IPS-NIHi7 (cell line): ENCODE results near the gene TULP4.
"Not testable (repeated sequence)": the region's sequence is repeated elsewhere in the genome, so short reads cannot be mapped to it uniquely, and the experiment has no call there.

Source experiments
- DNase-seq: peaks from one replicate; pipeline ENCODE4 v3.0.0; 2012; ENCODE audit warnings: mixed read lengths; ENCODE audit errors: extremely low spot score

TULP4 gene

DNA sequence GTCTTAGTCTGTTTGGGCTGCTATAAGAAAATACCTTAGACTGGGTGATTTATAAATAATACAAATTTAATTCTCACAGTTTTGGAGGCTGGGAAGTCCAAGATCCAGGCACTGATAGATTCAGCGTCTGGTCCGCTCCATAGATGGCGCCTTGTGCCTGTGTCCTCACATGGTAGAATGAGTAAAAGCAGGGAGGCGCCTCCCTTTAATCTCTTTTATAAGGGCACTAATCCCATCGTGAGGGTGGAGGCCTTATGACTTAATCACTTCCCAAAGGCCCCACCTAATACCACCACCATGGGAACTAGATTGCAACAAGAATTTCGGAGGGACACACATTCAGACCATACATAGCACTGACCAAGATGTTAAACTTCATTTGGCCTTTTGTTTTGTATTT is 156.4 kb downstream of the TULP4 start:
- DNase-seq = no peak

DNA sequence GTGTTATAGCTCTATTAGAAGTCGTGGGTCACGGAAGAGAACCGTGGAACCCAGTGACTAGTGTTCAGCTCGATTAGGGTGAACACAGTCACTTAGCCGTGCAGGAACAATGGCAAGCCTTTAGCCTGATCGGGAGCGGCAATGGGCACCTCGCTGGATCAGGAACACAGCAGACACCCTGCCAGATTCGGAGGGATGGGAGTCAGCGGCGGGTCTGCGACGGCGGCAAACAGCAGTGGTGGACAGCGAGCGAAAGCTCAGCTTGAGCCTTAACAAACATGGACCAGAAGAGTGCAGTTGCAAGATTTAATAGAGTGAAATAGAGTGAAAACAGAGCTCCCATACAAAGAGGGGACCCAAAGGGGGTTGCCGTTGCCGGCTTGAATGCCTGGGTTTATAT is 157.8 kb downstream of the TULP4 start:
- DNase-seq = not testable (repeated sequence)

DNA sequence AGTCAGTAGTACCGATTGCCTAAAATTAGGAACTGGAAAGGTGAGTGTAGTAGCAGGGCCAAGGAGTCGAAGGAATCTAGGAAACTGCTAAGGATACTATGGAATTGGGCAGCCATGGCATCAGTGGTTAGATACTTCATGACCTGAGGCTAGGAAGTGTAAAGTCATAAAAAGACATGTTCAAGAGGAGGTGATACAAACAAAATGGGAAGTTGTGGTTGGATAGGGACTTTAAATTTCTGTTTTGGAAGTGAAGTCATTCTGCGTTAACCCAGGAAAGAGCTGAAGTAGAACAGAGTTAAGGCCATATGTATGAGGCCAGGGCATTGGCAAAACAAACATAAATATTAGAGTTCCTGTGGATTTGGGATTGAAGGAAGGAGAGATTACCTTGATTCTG is 159.1 kb downstream of the TULP4 start:
- DNase-seq = no peak

DNA sequence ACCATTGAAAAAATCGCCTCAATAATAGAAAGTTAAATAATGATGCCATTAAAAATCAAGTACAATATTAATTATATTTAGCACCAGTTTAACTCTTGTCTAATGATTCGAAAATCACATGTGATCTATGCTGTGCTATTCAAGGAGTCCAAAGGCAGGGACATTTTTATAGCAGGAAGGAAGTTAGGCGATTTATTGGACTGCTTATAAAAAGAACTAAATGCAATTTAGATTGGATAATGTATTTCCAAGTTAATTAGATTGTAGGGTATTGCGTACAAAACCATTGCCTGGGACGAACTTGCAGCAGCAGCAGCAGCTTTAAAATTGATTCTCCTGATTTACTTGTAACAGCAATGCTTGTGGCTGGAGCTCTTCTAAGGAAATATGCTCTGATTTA is 160.2 kb downstream of the TULP4 start:
- DNase-seq = no peak

DNA sequence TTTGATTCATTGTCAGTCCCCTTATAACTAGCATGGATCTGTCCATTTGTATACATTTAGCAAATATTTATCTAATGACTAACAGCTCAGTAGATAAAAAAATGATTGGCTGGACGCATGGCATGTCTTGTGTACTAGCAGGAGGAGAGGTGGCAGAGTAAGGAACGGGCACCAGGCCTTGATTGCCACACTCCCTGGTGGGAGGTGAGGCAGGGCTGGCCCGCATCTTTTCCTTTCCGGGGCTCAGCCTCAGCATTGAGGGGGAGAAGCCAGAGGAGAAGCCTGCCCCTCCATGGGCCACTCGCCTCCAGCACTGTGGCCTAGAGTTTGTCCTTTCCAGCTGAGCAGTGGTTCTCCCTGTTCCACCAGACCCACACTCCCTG is 162.7 kb downstream of the TULP4 start:
- no peak for DNase-seq

DNA sequence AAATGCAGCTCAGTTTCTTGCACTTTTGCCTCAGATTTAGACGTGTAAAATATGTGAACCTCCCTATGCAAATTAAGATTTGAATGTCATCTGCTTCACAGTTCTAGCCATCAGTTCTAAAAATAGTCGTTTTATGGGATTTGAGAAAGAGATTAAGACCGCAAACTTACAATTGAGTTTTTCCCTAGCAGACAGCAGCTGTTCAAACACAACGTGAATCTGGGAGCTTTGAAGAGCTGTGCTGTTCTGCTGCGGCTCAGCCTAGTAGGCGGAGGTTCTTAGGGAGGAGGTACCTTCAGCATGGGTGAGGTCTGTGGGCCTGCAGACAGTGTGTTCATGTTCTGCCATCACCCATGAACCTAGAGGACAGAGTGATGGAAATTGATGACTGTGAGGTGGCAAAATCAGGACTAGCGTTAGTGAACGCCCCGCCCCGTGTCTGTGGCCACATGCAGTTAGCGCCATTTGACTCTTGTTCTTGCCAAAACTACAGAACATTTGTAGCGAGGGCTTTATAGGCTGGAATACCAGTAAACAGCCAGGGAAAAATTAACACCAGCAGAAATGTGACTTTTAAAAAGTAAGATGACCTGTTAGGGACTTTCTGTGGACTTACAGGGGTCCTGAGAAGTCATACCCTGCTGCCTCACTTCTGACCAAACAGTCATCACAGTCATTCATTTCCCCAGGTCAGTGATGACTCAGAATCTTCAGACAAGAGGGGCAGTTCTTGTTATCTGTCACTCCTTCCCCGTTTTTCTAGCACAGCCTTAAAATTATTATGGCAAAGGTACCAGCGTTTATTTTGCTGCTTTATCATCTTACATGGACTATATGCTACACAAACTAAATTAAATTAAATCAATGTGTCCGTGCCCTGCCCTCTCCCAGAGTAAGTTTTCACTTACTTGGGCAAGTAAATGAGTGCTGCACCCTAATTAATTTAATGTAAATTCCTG is 163.4 kb downstream of the TULP4 start:
- DNase-seq = no peak

DNA sequence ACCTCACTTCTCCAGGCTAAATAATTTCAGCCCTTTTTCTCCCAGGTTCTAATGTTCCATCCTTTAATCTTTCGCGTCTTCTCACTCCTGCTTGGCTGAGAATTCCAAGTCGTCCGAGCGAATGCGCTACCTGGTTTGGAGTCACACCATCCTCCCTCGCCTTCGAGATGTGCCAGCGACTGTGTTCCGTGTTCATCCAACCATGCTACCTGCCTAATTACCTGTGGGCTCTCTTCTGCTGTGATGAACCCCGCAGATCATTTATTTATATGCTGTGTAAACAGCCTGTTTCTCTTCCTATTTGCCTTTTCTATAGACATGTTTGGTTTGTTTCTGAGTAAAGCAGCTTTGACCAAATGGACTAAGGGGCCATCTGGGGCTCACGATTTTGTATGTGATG is 164.1 kb downstream of the TULP4 start:
- no peak for DNase-seq

DNA sequence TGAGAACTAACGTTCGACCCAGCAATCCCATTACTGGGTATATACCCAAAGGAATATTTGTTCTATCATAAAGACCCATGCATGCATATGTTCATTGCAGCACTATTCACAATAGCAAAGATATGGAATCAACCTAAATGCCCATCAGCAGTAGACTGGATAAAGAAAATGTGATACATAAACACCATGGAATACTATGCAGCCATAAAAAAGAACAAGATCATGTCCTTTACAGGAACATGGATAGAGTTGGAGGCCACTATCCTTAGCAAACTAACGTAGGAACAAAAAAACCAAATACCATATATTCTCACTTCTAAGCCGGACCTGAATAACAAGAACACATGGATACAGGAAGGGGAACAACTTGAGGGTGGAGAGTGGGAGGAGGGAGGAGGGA is 165.5 kb downstream of the TULP4 start:
- not testable (repeated sequence) for DNase-seq

DNA sequence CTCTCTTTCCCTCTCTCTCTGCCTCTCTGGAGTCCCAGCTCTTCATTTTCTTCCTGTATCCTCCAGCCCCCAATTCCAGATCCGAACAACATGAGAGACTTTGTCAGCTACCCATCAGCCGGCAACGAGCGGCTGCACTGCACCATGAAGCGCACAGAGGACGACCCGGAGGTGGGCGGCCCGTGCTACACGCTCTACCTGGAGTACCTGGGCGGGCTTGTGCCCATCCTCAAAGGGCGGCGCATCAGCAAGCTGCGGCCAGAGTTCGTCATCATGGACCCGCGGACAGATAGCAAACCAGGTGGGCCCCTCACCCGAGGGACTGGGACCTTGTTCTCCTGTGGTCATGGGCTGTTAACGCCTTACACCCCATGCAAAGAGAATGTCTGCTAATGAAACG is 168.7 kb downstream of the TULP4 start:
- no peak for DNase-seq

DNA sequence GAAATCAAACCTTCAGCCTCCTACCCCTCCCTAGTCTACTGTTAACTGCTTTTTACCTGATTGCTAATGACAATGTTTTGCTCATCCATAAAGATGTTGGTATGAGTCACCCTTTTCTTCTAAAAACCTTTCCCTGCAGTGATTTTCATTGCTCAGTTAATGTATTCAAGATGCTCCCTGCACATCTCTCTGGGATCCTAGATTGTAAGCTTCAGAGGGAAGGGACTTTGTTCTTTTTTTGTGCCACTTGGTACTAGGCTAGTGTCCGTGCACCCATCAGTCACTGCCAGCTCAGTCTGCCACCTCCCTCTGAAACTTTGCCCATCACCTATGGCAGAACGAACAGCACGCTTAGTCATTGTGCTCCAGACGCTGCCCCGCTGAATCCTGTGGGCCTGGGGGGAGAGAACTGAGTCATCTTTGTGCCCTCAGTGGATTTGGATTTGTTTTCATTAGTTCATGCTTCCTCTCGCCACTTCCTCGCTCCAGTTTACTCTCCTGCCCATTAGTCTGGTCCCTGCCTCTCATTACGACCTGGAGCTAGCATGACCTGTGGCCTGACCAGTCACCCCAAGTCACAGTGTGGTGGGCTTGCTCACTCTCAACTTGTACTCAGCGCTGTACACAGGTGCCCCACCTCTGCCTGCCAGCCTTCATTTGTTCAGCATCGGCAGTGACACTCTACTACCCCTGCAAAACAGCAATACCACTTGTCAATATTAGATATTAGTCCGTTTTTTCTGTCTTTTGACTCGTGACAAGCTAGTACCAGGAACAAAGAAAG is 169.6 kb downstream of the TULP4 start:
- no peak for DNase-seq

DNA sequence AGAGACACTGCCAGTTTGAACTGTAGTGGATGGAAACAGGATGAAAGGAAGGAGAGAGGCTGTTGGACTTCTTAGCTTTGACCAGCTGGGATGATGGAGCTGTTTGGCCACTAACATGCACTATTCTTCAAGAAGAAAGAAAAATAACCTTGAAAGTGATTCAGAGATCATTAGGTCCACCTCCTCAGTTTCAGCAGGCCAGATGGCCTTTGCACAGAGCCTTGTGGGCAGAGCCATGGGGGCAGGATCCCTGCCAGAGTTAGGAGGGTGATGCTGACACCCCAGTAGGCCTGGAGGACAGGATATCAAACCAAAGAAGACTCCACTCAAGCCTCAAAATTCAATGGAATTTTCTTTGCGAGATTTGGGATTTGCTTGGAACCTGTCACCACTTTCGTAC is 173.2 kb downstream of the TULP4 start:
- DNase-seq = no peak

DNA sequence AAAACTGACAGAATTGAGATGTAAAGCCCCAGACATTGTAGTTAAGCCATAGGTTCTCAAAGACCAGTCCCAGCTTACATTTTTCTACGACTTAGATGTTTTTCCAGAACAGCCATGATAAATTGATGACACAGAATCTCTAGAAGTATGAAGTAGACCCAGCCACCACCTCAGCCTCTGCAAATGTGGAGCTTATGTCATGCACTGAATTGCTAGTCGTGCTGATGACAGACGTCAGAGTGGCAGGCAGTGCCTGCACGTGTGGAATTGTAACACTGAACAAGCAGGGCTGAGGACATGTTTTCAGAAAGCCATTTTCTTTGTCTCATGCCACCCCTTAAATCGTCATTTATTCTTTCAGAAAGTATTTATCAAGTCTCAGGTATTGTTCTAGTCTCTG is 175.2 kb downstream of the TULP4 start:
- no peak for DNase-seq

DNA sequence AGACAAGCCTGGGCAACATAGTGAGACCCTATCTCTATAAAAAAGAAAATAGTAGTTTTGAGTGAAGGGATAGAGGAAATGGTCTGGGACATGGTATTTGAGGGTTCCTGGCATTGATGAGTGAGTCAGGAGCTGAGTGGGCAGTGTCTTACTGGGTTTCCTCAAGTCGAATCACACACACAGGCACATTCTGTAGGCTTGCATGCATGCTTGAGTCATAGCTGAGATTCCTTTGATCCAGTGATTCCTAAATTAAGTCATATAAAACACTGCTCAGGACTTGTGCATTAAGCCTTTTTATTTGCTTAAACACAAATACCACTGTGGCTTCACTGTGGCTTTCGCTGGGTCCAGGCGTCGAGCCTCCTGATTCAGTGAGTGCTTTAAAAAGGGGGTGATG is 175.8 kb downstream of the TULP4 start:
- DNase-seq = no peak

DNA sequence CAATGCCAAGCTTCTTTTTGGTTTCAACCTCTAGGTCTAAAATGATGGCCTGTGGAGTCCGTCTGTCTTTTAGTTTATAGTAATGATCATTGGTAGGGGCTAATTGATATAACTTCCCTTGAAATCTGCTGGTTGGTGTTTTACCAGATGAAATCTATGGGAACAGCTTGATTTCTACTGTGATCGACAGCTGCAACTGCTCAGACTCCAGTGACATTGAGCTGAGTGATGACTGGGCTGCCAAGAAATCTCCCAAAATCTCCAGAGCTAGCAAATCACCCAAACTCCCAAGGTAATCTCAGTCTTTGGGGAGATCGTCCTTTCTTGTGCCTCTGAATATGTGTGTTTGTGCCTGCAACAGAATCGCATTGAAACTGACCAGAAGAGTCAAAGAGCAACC is 177.2 kb downstream of the TULP4 start:
- no peak for DNase-seq

DNA sequence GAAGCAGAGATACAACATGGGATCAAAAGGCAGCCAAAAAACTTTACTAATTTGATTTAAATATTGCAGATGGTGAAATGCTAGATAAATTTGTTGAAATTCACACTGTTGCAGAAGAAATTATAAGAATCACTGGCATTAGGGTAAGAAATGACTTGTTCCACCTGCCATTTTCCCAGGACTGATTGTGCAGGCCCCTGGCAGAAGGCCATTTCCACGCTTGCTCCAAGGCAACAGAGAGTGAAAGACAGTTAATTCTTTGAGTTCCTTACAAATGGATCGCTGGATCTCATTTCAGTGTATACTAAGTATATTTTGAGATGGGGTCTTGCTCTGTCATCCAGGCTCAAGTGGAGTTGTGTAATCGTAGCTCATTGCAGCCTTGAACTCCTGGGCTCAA is 180.6 kb downstream of the TULP4 start:
- DNase-seq = no peak

DNA sequence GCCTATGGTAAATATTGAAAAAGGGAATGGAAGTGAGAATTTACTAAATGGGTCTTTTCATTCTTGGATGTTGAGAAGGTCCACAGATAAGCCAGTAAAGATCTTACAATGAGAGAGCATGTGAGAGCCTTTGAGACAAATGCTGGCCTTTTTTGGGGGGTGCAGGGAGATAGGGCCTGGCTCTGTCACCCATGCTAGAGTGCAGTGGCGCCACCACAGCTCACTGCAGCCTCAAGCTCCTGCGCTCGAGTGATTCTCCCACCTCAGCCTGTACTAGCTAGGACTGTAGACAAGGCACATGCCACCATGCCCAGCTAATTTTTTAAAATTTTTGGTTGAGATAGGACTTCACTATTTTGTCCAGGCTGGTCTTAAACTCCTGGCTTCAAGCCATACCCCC is 184.4 kb downstream of the TULP4 start:
- DNase-seq = no peak

DNA sequence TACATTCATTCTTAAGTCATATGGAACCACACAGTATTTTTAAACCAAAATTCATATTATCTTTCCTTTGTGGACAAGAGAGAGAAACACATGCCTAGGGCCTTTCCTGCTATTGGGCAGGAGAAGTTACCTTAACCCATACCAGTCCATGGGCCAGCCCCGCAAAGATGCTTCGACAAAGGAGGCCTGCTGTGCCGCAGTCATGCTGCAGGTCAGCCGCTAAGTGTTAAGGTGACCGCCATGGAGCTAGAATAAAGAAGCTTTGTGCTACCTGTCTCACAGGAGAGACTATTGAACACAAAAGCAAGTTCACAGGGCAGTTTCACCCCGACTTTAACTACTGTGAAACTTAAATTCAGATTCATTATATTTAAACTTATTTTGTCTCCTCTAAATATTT is 185.4 kb downstream of the TULP4 start:
- DNase-seq = no peak

DNA sequence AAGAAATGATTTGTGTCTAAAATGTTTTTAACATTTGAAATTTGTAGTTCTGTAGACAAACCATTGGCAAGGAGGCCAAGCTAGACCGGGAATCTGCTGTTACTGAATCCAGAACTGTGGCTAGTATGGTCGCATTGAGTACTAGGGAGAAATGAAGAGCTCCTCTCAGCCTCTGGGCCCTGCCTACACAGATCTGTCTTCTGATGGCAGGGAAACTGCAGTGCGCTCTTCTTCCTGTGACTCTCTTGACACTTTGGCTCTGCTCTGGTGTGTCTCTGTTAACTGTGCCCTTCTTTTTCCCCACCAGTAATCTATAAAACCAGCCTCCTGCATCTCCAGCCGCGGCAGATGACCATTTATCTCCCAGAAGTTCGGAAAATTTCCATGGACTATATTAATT is 186.1 kb downstream of the TULP4 start:
- no peak for DNase-seq

DNA sequence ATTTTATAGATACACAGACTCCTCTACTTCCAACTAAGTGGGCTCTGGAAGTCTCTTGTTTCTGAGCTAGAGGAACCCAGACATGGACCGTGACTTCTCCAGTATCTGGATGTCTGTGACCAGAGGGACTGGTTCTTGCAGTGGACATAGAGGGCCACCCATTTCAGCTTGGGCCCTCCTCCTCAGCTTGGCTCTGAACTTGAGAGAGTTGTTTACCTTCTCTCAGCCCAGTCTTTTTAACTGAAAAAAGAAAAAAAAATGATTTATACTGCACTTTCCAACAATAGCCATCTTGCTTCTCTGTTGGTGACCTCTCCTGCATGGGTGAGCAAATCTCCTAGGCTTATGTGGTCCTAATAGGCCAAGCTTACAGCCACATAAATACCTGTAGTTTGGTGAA is 187.3 kb downstream of the TULP4 start:
- DNase-seq = no peak

DNA sequence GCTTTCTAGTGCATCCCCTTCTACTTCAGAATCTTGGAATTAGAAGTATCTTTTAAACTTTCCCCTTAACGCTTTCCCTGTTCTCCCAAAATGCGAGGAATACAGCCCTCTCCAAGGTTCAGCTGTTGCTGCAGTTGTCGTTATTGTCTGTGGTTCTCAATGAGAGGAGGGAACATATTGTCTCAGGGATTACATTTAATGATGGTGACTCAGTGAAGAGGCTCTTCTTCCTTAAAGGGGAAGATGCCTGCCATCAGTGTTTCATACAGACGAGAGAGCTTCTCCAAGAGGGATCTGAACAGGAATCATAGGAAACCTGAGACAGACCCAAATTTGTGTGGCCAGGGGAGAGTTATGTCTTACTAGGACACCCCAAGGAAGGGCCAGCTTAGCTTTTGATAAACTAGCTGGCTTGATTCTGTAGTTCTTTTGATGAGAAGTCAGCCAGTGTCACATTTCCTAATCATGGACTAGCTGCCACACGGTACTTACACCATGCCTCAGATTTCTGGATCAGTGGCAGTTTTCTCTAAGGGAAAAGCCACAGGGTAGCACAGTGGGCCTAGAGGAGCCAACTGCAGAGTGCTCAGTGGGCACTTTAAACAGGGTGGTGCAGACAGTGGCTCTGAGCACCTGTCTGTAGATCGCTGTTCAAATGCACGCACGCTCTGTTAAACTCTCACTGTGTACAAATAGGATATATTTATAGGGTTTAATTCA is 187.9 kb downstream of the TULP4 start:
- no peak for DNase-seq

DNA sequence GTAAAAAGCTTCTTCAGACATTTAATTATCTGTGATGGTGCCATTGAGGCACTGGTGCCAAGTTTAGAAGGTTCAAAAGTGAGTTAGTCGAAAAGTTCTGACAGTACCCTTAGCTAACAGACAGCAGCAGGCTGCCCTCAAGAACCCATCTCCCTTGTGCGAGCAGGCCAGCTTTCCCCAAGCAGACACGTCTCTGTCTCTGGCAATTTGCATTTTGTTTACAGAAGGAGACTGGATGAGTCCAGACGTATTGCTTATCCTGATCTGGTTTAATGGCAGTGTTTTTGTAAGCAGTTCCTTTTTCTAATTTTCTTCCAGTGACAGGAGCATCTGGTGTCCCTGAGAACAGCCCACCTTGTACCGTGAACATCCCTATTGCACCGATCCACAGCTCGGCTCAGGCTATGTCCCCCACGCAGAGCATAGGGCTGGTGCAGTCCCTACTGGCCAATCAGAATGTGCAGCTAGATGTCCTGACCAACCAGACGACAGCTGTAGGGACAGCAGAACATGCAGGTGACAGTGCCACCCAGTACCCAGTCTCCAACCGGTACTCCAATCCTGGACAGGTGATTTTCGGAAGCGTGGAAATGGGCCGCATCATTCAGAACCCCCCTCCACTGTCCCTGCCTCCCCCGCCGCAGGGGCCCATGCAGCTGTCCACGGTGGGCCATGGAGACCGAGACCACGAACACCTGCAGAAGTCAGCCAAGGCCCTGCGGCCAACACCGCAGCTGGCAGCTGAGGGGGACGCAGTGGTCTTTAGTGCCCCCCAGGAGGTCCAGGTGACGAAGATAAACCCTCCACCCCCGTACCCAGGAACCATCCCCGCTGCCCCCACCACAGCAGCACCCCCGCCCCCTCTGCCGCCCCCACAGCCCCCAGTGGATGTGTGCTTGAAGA is 189.3 kb downstream of the TULP4 start:
- no peak for DNase-seq
